GM18520 (cell line): ENCODE data around the gene CDC42BPB.
A peak's percentile ranks its signal among the peaks of the same experiment; 100 is the strongest.
"Not testable (repeated sequence)": the region's sequence is repeated elsewhere in the genome, so short reads cannot be mapped to it uniquely, and the experiment has no call there.

Source experiments
- ATAC-seq: cut with Tn5 transposase; IDR thresholded peaks from one replicate; pipeline ENCODE4 v1.9.1; 2021; ENCODE audit not compliant: unreplicated experiment

CDC42BPB gene

DNA sequence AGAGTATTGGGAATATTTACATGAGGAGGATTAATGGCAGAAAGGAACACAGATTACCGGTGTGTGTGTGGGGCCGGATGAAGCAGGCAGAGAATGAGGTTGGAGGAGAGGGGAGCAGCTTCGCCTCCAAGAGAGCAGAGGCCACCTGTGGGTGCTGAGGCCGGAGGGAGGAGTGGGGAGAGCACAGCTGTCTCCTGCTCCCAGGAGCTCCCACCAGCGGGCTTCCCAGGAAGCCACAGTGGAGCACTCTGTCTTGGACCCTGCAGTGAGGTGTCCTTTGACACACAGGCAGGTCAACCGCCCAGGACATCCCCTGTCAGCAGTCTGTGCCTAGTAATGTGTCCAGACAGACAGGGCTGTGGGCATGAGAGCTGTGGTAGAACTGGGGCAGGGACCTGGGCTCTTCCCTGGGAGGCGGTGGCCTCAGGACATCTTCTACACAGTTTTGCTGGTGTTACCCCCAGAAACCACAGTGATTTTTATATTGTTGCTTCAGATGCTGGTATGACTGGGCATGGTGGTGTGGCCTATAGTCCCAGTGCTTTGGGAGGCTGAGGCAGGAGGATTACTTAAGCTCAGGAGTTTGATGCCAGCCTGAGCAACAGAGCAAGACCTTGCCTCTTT, 153.3 kb downstream of the CDC42BPB start:
- ATAC-seq = no peak

DNA sequence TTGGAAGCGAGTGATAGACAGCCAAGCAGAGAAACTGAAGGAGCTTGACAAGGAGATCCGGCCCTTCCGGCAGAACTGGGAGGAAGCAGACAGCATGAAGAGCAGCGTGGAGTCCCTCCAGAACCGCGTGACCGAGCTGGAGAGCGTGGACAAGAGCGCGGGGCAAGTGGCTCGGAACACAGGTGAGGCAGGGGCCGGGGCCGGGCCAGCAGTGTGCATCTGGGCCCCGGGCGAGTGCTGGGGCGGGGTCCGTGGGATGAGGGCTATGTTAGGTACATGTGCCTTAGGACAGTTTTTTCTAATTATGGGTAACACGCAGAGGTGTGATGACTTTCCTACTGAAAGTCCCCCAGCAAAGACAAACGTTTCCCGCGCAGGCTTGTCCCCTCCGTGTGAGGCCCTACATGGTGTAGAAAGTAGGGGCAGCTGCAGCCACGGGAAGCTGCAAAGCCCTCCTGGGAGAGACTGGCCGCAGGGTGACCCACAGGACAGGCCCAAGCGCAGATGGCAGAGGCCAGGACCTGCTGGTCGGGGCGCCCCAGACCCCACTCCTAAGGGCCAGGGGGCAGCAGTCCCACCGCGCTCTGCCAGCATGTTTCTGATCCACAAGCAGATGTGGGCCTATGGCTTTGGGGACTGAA, 154.0 kb downstream of the CDC42BPB start:
- no peak for ATAC-seq

DNA sequence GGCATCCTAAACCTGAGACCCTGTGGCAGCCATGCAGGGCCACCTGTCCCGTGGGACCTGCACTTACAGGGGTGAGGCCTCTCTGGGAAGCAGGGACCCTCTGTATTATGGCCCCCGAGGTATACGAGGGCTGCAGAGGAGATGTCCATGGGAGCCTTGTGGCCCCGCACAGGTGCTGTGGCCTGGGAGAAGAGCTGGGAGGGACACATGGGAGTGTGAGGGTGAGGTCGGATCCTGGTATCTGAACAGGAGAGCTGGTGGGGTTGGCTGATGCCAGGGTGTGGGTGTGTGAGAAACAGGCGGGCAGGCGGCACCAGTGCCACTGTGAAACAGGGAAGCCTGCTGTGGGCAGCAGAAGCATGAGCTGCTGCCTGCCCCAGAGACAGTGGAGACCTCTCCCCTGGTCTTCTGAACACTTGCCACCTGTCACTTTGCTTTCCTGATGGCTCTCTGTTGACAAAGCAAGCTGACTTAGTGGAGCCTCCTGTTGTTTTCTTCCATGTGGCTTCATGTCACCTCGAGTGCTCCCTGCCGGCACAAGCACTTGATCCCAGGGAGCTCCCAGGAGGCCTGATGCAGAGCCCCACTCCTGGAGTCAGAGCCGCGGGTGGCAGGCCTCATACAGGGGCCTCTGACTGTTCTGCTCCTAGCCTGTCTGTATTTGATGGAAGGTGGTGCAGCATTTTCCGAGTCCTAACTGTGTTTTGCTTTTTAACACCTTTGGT, 154.7 kb downstream of the CDC42BPB start:
- no peak for ATAC-seq

DNA sequence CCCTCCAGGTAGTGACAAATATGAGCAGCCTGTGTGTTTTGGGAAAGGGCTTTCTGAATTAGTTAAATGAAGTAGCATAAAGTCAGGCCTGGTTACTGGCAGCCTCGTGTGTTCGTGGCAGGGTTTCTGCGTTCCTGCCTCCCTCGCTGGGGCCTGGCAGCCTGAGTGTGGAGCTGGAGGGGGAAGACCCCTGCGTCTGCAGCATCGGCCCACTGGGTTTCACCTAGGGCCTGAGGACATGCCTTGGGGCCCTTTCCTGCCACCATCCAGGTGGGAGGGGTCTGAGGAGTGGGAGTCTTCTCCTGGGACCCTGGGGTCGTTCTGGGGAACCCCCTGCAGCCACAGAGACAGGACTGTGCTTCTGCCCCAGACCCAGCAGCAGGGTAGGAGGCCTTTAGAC, 155.3 kb downstream of the CDC42BPB start:
- ATAC-seq = no peak

DNA sequence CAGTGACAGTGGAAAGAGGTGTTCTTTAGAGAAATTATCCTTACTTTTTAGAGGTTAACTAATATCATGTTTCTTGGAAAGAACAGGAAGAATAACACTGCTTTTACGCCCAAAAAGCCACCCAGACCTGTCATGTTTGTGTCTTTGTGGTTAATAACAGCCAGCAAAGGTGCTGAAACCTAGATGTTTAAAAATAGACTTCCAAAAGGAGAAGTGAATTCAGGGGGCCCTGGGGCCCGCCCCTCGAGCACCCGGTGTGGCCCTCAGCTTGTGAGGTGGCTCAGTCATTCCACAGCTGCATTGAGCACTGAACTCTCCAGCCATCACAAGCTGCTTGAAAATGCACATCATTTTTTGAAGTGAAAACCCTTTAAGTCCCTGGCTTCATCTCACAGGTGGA, 155.7 kb downstream of the CDC42BPB start:
- peak; percentile 46 for ATAC-seq

DNA sequence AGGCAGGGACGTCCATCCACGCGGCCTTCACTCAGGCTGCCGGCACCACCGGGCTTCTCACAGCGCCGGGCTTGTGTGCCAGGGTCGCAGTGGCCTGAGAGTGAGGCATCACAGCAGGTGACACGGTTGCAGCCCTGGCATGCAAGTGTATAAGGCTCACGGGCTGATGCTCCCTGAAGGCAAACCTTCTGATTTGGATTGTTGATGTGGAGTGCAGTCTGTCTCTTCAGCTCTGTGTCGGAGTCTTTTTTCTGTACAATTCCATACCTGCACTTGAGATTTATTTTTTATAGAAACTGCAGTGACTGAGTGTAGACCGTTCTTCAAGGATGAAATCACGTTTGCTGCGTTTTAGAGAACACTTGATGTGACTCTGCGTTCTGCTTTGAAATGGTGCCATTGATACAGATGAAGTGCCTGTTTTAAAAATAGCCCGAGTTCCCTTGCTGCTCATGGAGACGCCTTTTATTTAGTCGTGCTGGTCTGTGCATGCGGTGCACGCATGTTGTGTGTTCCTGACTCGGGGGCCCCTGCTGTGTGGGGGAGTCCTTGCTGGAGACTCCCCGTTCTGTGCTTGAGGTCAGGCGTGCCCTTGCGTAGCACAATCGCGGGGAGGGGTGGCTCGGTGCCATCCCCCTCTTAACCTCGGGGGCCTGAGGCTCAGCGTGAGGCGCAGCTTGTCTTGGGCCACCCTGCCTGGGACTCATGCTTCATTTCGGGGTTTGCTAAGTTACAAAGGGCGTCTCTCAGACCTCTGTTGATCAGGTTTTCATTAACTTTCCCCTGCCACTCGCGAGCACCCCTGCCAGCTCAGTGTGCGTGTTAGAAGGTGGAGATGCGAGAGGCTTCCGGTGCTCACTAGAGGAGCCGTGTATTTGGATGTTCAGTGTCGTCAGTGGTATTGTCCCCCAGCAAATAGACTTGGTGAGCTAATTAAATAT, 156.4 kb downstream of the CDC42BPB start:
- ATAC-seq = peak; percentile 39

DNA sequence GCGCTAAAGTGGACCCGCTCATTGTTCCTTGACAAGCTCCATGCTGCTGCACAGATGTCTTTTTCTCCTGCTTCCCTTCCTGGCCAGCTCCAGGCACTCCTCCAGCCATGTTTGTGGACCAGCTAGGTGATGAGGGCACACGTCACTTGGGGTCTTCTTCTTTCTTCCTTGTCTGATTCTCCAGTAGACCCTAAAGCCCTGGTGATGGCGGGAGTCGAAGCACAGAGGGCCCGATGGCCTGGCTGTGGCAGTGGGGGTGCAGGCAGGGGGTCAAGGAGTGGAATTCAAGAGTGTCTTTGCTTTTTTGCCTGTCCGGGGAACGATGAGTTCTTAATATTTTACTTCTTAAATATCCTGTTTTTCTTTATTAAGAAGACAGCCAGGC, 157.8 kb downstream of the CDC42BPB start:
- no peak for ATAC-seq

DNA sequence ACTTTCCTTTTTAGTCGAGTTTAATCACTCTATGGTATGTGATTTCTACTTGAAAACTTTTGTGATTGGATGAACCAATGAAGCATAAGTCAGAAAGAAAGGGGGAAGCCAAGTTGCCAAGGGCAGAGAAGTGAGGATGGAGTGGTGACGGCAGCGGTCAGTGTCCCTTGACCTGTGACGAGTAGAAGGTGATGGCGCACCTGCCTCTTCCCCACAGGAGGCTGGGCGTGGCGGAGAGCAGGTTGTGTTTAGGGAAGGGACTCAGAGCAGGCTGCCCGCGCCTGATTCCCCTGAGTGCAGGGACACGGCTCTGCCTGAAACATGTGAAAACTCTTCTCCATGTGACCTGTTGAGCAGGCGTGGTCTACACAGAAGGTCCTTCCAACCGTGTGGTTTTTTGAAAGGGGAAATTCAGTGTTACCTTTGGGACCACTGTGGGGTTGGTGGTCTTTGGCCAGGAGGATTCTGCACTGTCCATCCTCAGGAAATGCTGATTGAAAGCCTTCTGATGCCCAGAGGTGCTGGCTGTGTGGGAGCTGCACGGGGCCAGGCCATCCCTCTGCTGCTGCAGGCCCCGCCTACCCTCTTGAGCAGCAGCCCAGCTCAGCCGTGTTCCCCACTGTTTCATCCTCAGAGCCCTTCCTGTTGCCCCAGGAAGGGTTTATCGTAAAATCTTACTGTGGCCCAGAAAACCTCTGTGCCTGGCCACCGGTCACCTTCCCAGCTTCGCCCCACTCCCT, 158.4 kb downstream of the CDC42BPB start:
- ATAC-seq = no peak

DNA sequence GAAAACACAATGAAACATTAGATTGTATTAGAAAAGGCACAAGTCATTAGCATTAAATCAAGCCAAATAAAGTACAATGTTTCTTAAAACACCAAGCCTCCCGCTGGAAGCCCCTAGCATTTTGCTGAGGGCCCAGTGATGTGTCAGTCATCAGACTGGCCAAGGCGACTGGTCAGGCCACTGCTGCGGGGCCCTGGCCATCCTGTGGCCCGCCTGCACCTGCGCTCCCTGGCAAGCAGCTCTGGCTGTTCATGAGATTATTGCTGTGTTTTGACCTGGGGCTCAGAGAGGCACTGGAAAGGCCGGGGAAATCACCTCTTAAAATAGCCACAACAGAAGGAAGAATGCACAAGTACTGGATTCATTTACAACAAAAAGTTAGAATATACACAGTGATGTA, 159.1 kb downstream of the CDC42BPB start:
- ATAC-seq = no peak

DNA sequence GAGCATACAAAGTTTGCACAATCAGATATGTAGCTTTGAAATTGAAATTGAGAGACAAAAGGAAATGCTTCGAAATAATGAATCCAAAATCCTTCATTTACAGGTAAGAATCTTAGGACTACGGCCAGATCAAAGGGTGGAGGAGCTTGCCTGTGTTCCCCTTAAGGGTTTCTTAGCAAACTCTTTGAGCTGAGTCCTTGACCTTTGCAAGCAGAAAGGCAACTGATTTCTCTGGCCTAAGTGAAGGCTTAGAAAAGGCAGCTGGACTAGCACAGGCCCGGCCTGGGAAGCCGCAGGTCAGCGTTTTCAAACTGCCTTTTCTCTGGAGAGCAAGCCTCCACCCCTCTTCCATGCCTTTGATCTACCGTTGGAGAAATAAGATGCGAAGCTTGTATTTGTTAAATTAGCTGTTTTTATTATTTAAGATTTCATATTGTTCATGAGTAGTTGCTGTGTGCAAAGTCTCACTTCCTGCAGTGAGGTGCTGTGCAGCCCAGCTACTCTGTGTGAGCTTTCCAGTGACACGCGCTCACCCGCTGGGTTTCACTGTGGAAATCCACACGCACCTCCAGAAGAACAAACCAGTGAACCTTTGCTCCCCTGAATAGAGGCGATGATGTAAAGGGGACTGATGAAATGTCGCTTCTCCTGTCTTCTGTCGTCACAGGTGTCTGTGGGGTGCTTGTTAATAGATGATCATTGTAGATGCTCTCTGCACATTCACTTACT, 159.9 kb downstream of the CDC42BPB start:
- ATAC-seq = no peak

DNA sequence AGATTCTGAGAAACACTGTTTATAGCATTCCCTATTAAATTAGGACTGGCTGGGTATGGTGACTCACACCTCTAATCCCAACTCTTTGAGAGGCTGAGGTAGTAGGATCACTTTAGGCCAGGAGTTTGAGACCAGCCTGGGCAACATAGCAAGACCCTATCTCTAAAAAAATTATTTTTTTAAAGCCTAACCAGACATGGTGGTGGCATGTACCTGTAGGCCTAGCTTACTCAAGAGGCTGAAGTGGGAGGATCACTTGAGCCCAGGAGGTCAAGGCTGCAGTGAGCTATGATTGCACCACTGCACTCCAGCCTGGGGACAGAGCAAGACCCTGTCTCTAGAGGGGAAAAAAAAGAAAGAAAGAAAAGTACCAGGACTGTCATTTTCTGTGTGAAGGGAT, 160.6 kb downstream of the CDC42BPB start:
- not testable (repeated sequence) for ATAC-seq

DNA sequence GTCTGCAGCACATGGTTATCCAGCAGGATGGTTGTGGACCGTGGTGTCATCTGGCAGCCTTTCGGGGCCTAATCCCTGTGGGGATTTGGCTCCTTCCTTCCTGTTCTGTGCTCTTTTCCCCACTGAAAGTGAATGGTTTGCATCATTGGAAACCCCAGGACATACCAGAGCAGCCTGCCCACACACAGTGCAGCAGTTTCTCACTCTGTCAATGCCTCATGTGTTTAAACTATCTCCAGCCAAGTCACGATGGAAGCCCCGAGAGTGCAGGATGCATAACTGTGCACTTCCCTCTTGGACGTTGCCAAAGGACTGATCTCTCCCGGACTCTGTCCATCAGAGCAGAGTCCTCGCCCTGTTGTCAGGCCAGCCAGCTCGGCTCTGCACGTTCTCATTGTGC, 163.9 kb downstream of the CDC42BPB start:
- no peak for ATAC-seq

DNA sequence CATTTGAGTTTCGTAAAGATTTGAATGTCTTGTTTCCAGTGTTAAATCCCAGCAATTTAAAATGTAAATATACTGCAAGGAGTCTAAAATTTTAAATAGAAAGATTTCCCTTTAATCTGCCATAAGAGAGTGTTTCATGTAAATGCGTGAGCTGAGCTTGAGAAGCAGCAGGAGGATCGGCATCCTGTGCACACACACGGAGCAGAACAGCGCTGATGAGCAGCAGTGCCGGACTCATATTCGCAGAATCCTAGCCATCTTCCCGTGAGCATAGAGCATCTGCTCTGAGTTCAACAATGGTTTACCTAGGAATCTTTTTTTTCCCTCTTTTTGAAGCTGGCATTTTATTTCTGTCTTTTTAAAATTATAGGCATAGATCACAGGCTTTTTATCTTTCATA, 164.7 kb downstream of the CDC42BPB start:
- ATAC-seq = no peak

DNA sequence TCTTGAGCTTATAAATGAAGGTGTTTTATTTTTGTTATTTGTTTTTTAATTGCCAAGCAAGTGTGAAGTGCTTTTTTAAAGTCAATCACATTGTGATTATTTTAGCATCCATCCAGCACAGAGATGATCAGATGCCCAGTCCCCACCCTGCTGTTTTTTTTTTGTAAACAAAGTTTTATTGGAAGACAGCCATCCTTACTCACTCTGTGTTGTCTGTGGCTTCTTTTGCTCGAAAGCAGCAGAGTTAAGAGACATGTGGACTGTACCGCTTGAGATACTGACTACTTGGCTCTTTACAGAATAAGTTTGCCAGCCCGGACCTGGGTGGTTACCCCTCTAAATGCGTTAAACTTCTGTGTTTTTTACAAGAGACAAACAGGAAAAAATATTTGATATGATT, 165.8 kb downstream of the CDC42BPB start:
- no peak for ATAC-seq

DNA sequence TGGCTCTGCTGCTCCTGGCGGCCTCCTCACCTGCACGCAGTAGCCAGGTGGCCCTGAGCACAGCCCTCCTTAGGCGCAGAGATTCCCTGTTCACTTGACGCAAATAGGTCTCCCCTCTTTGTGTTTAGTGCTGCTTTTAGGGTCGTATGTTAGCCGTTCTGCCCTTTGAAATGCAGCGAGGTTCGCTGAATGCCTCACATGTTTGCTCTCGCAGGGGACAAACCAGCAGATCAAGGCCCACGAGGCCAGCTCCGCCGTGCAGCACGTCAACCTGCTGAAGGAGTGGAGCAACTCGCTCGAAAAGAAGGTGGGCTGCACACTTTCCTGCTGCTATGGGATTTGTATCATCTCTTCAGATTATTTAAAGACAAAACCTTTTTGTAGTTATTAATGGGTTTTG, 166.2 kb downstream of the CDC42BPB start:
- ATAC-seq = no peak

DNA sequence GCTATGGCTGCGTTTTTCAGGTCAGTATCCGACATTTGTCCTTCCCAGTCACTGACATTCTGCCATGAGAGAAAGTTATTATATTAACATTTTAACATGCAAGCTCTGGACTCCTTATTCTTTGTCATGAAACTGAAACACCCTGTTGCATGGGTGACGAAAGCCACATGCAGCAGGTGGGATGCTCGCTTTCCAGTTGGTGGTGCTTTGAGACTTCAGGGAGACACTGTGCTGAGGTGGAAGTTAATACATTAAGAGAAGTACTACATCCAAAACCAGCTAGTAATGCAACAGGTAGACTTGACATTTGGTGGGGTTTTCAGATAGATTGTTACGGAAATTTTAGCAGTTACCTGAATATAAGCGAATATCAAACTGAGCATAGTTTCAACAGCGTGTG, 167.7 kb downstream of the CDC42BPB start:
- no peak for ATAC-seq

DNA sequence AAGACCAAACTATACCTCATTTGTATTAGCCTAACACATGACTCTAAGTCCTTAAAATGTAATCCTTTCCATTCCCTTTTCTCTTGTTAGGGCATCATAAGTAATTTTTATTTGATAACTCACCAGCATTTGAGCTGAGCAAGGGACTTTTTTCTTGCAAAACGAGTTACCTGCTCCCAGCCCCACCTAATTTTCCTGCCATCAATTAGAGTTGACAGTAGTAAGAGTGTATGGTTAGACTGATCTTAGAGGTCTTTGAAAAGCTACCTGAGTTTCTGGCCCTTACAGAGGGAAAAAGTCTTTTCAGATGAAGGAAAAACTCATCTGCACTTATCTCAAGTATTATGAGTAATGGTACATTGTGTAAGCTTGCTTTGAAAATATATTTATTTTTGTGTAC, 168.6 kb downstream of the CDC42BPB start:
- no peak for ATAC-seq

DNA sequence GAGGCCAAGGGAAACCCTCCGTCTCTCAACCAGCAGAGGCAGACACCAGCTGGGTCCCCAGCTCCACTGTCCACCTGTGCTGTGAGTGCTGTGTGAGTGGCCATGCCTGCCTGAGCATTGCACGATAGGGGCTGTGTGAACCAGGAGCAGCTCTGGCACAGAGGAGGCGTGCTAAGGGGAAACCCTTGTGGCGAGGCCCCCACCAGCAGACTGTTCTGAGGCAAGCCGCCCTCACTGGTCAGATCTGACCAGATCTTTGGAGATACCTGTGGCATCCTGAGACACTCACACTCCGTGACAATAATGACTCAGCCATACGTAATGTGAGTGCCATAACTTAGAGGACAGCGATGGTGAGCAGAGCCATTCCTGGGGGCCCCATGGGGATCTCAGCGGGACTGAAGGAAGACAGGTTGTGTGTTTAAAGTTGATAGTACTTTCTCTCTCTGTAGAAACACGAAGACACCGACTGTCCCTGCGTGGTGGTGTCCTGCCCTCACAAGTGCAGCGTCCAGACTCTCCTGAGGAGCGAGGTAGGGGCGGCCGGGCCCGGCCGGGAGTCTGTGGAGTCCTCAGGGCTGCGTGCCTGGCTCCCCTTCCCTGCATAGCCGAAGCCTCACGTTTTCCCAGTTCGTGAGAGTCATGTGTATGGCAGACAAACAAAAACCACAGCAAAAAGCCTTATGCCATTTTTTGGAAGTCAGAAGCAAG, 171.5 kb downstream of the CDC42BPB start:
- no peak for ATAC-seq

DNA sequence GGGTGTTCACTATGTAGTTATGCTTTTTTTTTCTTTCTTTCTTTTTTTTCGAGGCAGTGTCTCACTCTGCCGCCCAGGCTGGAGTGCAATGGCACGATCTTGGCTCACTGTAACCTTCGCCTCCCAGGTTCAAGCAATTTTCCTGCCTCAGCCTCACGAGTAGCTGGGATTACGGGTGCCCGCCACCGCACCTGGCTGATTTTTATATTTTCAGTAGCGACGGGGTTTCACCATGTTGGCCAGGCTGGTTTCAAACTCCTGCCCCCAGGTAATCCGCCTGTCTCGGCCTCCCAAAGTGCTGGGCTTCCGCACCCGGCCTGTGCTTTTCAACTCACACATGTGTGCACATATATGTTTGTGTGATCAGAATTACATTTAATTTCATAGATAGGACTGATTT, 173.8 kb downstream of the CDC42BPB start:
- no peak for ATAC-seq
